ENCODE data around the gene RBSN.

The RBSN gene

GRCh38 chr3:15056676-15057404 is 42.1 kb downstream of the RBSN start:
- peak; percentile 30 for DNase-seq

- DNase-seq = peak; percentile 36
Measured at GRCh38 chr3:15055019-15055557, 43.9 kb downstream of the RBSN start.

- DNase-seq = no peak
Measured at GRCh38 chr3:15053541-15053940, 45.4 kb downstream of the RBSN start.

DNA sequence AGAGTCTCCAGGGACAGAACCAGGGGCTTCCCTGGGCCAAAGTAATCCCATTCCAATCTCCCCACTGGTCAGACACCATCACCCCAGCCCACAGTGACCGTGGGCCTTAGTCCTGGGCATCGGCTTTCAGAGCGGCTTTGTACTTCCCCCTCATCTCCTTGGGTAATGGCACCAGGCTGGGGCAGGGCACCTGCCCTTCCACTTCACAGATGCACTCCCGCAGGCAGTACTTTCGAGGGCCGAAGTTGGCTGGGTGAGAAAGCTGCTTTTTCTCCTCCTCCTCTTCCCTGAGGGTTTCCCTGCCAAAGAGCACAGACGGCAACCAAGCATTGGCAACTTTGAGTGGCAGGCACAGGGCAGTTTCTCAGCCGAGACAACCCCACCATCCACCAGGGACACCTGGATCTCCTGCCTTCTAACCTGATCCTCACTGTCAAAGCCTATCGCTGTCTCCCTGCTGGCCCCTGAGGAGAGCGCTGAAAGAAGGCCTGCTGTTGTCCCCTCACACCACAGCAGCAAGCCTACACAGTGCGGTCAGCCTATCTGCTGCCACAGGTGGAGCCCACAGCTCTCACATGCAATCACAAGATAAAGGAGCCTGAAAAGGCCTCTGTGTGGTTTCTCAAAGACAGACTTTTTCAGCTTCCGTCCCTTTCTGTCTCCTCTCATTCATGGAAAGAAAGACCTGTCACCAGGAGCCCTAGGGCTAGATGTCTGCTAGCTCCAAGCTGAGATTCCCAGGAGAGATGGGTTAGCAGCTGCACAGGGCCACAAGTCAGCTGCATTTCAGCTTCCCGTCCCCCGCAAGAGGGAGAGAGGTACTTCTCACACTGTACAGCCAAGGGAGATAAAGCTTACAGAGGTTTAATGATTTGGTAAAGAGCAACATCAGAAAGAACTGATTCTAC is 46.4 kb downstream of the RBSN start:
- peak; percentile 95 for DNase-seq

- peak; percentile 89 for DNase-seq
Measured at GRCh38 chr3:15051531-15051930, 47.4 kb downstream of the RBSN start.

GRCh38 chr3:15050405-15051092 is 48.4 kb downstream of the RBSN start:
- DNase-seq = no peak

GRCh38 chr3:15049584-15049983 is 49.4 kb downstream of the RBSN start:
- no peak for DNase-seq

DNA sequence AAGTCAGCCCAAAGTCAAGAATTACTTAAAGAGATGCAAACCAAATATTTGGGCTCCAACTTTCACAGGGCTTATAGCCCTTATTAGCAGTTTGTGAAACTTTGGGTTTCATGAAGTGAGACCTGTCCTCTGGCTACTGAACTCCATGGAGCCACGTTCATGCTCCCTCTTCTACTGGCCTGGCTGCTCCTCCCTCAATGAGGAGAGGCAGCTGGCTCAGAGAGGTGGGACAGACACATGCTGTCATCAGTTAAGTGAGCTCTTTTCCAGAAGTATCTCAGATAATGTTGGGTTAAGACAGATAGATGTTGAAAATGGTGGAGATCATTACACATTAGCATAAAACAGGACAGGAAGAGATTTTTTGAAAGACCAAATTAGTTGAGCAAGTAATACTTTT is 53.3 kb downstream of the RBSN start:
- DNase-seq = no peak

GRCh38 chr3:15044326-15044725 is 54.6 kb downstream of the RBSN start:
- no peak for DNase-seq

DNA sequence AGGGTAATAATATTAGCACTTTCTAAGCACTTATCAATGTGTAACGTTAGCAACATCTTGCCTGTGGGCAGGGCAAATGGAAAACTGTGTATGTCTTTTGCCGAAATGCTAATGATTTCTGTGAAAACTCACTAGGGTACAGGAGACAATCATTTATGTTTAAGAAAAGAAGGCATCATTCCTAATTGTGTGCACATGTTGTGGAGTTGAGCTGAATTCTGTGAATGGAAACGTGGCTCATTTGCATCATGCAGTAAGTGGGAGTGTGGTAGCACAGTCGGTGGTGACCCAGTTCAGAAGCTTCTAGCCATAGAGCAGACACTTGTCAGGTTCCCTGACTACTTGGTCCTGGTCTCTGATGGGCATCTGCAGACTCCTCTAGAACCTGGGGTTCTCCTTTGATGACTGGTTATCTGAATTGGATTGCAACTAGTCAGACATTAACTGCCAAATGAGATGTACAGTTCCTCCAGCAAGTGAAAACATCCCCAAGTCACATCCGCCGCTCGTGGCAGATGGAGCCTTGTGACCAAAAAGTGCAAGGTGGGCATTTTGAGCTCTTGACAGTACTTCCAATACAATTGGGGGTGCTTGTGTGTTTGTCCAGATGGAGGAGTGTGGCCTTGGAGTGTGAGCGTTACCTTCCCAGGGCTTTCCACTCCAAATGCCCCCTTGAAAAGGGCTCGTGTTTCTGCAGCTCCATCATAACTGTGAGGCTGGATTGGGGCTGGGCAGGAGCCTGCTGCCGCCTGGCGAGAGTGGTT is 55.4 kb downstream of the RBSN start:
- no peak for DNase-seq

DNA sequence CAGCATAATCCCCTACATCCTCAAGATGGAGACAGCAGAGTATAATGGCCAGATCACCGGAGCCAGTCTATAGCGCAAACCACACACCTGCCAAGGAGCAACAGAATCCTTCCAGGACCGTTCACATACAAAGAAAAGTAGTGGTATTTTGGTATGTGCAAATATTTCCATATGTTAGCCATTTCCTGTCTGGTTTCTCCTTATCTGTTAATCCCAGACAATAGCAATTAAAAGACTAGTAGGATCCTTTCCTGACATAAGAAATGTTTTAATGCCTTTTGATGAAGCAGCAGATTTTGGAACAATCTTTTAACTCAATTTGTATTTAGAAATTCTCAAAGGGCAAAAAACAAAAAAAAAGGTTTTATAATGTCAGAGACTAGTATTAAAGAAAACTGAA is 56.0 kb downstream of the RBSN start:
- DNase-seq = no peak

DNA sequence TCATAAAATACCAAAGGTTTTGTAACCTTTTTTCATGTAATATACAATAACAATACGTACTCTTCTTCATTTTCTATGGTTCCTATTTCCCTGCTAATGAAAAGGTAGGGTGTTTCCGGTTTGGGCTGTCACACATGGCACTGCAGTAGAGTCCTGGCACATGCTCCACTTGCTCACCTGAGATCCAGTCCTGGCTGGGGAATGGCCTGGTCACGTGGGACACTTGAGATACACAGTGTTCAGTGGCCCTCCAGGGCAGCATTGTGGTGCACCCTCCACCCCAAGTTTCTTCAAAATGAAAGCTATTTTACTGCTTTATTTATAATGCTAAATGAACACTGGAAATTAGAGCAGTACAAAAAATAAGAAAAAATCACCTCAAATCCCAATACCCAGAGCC is 57.0 kb downstream of the RBSN start:
- DNase-seq = no peak

- no peak for DNase-seq
Measured at GRCh38 chr3:15040844-15041243, 58.1 kb downstream of the RBSN start.

- DNase-seq = no peak
Measured at GRCh38 chr3:15038306-15038705, 60.6 kb downstream of the RBSN start.

- no peak for DNase-seq
Measured at GRCh38 chr3:15033103-15033502, 65.8 kb downstream of the RBSN start.

- DNase-seq = no peak
Measured at GRCh38 chr3:15032650-15033049, 66.3 kb downstream of the RBSN start.

DNA sequence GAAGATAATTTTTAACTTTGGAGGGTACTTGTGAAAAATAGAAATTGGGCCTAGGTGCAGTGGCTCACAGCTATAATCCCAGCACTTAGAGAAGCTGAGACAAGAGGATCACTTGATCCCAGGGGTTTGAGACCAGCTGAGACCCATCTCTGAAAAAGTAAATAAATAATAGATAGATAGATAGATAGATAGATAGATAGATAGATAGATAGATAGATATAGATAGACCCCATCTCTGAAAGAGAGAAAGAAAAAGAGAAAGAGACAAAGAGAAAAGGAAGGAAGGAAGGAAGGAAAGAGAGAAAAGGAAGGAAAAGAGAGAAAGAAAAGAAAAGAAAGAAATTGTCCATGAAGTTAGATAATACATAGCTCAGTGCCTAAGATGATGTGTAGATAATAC is 69.3 kb downstream of the RBSN start:
- DNase-seq = no peak

DNA sequence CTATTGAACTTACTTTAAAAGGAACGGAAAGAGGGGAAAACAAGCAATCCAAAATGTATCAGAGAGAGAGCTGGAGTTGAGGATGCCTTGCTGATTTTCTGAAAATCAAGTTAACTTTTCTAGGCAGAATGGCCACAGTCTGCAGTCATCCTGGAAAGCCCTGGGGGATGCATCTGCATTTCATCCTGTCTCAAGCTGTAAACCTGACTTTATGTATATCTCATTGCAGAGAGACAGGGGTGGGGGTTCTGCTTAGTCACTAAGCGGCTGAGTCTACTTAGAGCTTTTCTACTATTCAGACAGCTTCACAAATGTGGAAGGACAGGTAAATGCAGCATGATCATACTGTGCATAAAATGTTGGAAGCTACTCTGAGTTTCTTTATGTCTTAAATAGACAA is 75.2 kb downstream of the RBSN start:
- DNase-seq = no peak

DNA sequence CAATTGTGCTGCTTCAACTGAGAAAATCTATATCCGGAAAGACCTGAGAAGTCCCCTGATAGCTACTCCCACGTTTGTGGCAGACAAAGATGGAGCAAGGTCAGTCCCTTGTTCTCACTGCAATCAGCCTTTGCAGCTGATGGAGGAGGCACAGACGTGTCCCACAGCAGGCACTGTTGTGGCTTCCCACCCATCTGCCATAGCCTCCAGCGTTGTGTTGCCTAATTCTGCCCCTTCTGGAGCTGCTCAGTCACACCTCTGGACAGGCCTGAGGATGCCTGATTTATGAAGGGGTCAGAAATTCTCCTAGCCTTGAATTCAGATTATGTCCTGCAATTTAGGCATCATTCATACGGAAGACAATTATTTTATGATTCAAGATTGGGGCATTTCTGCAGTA is 75.7 kb downstream of the RBSN start:
- DNase-seq = no peak

All from hematopoietic multipotent progenitor cell treated with erythropoietin and hydrocortisone succinate and interleukin-3 and kit ligand, for 6 days (in vitro differentiated cells).